Aorta (tissue), 5 donors: Measurements from ENCODE around the gene SLC22A9. TPM values are rescaled to one million over a fixed set of nuclear protein-coding genes. Genes with fewer than 3 reads are reported as not detected.
"Not testable (repeated sequence)": the region's sequence is repeated elsewhere in the genome, so short reads cannot be mapped to it uniquely, and the experiment has no call there.

ENCODE experiments used
- ATAC-seq: fragments of 200-7000 bp; cut with Tn5 transposase; one replicate; pipeline ENCODE4 v1.9.1; 2022; ENCODE audit warnings: moderate library complexity; ENCODE audit not compliant: low FRiP score
- DNase-seq, 2 donors: peaks; one replicate each; pipeline ENCODE4 v3.0.0-alpha.2; 2020
- H3K27ac ChIP-seq, 2 donors: one replicate each; pipeline ENCODE4 v1.5.1; 2013; ENCODE audit warnings: low read length in 2 of 2, mild to moderate bottlenecking in 2 of 2, moderate library complexity in 2 of 2, control low read depth in 1 of 2, inconsistent platforms in 1 of 2, low read depth in 1 of 2
- H3K27me3 ChIP-seq, 2 donors: one replicate each; pipeline ENCODE4 v1.6.1; 2013; ENCODE audit warnings: control low read depth in 1 of 2, low read length in 1 of 2, mild to moderate bottlenecking in 1 of 2, moderate library complexity in 1 of 2; ENCODE audit not compliant: insufficient read depth in 2 of 2, control insufficient read depth in 1 of 2
- H3K36me3 ChIP-seq, 2 donors: one replicate each; pipeline ENCODE4 v1.6.1; 2013; ENCODE audit warnings: control low read depth in 1 of 2, low read length in 1 of 2, mild to moderate bottlenecking in 1 of 2; ENCODE audit not compliant: insufficient read depth in 2 of 2, control insufficient read depth in 1 of 2
- H3K4me1 ChIP-seq, 2 donors: one replicate each; pipeline ENCODE4 v1.6.1; 2013; ENCODE audit warnings: low read length in 2 of 2, control low read depth in 1 of 2, mild to moderate bottlenecking in 1 of 2, moderate library complexity in 1 of 2; ENCODE audit not compliant: insufficient read depth in 2 of 2, control insufficient read depth in 1 of 2
- H3K4me3 ChIP-seq, 2 donors: one replicate each; pipeline ENCODE4 v1.5.1; 2013; ENCODE audit warnings: low read length in 2 of 2, control low read depth in 1 of 2, mild to moderate bottlenecking in 1 of 2
- H3K9me3 ChIP-seq: one replicate; pipeline ENCODE4 v1.6.1; 2013; ENCODE audit warnings: mild to moderate bottlenecking, low read length; ENCODE audit not compliant: control insufficient read depth
- WGBS, 2 donors: extraction: QIAGEN DNeasy Blood & Tissue Kit; methylation state at CpG; one replicate each; pipeline ENCODE4 v1.1.7; 2013; 5-methylcytosine and 5-hydroxymethylcytosine counted together
- intact Hi-C, 2 donors: fragments of 100-400 bp; cut with DNase I; formaldehyde crosslinking; loops; one replicate each; pipeline versions ENCODE4 v1.14.2 to v1.15.0; 2022
- long read RNA-seq, 2 donors: library from polyadenylated mRNA; unstranded; transcript quantifications; one replicate each; pipeline ENCODE4 v2.0.0, GENCODE V29; 2020 to 2021
- polyA plus RNA-seq, 2 donors: library from polyadenylated mRNA; stranded (reverse); fragments of 200-250 nt; gene quantifications; one replicate each; pipeline ENCODE4 v1.2.3, GENCODE V29; 2013
- total RNA-seq, 2 donors: library from RNA; stranded (reverse); fragmentation: NEBNext Ultra II Directional; extraction: Animal tissue kit (Norgen Biotek cat#: 25700); gene quantifications; one replicate each; pipeline ENCODE4 v1.2.1, GENCODE V29; 2021
- donor health status: healthy with polysubstance abuse.
- donor health status: Bipolar disorder and iron deficiency.
- donor health status: DM: no; HTN: no; CAD: no.
- donor health status: DM: no; HTN: no; CAD: no.
- donor health status: DM: yes; HTN: yes; CAD: no.

Gene SLC22A9
- total RNA-seq (not detected), polyA plus RNA-seq (not detected)
- long read RNA-seq, donor 1 = 0 reads
- long read RNA-seq, donor 2 = 0 reads

- Histone ChIP-seq H3K4me1 (no peaks in the 10 kb centered on the region), H3K27ac (no peak within 1 kb of the TSS), H3K9me3 (peaks cover 1% of the 10 kb centered on the region), H3K27me3 (no peaks in the 10 kb centered on the region), H3K4me3 (no peak within 1 kb of the TSS), H3K36me3 (no peaks in the 10 kb centered on the region)
- WGBS, 2 donors = 50 to 53% methylated on average over 10 of the region's 10 CpGs
- DNase-seq = no peak
- intact Hi-C loops = no loop called here
- ATAC-seq = no peak
Observed at GRCh38 chr11:63369165-63369970, at the start of gene SLC22A9. Gene SLC22A9, plus strand, starts transcription at chr11:63369785. Its CDS starts 272 bp downstream, at chr11:63370057.

GRCh38 chr11:63321723-63322122 is 47.9 kb upstream of the SLC22A9 start:
- Histone ChIP-seq H3K27me3 (no peaks in the 10 kb centered on the region), H3K4me3 (no peak overlapping the region), H3K27ac (no peak overlapping the region), H3K36me3 (no peaks in the 10 kb centered on the region), H3K9me3 (no peaks in the 10 kb centered on the region), H3K4me1 (no peaks in the 10 kb centered on the region)
- ATAC-seq (no peak), DNase-seq (no peak)
- intact Hi-C loops = no loop called here

GRCh38 chr11:63335089-63335488 is 34.5 kb upstream of the SLC22A9 start:
- H3K27me3 ChIP-seq, intact Hi-C loops, H3K9me3 ChIP-seq, H3K4me3 ChIP-seq, H3K36me3 ChIP-seq, ATAC-seq, H3K27ac ChIP-seq, DNase-seq, H3K4me1 ChIP-seq: not testable (repeated sequence)
- 66 to 72% methylated on average over 3 of the region's 3 CpGs for WGBS, 2 donors

- intact Hi-C loops = no loop called here
- H3K4me3 ChIP-seq = no peak overlapping the region
- H3K4me1 ChIP-seq = no peaks in the 10 kb centered on the region
- H3K27ac ChIP-seq = no peak overlapping the region
- H3K36me3 ChIP-seq = no peaks in the 10 kb centered on the region
- 89% methylated on average over 3 of the region's 3 CpGs for WGBS, 2 donors
- H3K27me3 ChIP-seq = no peaks in the 10 kb centered on the region
- ATAC-seq = no peak
- DNase-seq = no peak
- peaks cover 7% of the 10 kb centered on the region for H3K9me3 ChIP-seq
Observed at GRCh38 chr11:63337070-63337469, 32.5 kb upstream of the SLC22A9 start.

GRCh38 chr11:63343130-63343529 is 26.5 kb upstream of the SLC22A9 start:
- intact Hi-C loops = no loop called here
- Histone ChIP-seq H3K27ac (no peak overlapping the region), H3K36me3 (no peaks in the 10 kb centered on the region), H3K27me3 (no peaks in the 10 kb centered on the region), H3K9me3 (no peaks in the 10 kb centered on the region), H3K4me1 (no peaks in the 10 kb centered on the region), H3K4me3 (no peak overlapping the region)
- WGBS, 2 donors = 78 to 90% methylated on average over 1 of the region's 1 CpG
- DNase-seq (no peak), ATAC-seq (no peak)

GRCh38 chr11:63352144-63352543 is 17.4 kb upstream of the SLC22A9 start:
- ATAC-seq (no peak), DNase-seq (no peak)
- Histone ChIP-seq H3K27me3 (no peaks in the 10 kb centered on the region), H3K4me1 (no peaks in the 10 kb centered on the region), H3K36me3 (no peaks in the 10 kb centered on the region), H3K27ac (no peak overlapping the region), H3K4me3 (no peak overlapping the region), H3K9me3 (no peaks in the 10 kb centered on the region)
- intact Hi-C loops = no loop called here
- 75 to 76% methylated on average over 4 of the region's 4 CpGs for WGBS, 2 donors

GRCh38 chr11:63362196-63362793 is 7.3 kb upstream of the SLC22A9 start:
- no peak for DNase-seq
- ATAC-seq = no peak
- intact Hi-C loops = no loop called here
- Histone ChIP-seq H3K36me3 (no peaks in the 10 kb centered on the region), H3K27ac (no peak overlapping the region), H3K9me3 (no peaks in the 10 kb centered on the region), H3K27me3 (no peaks in the 10 kb centered on the region), H3K4me1 (no peaks in the 10 kb centered on the region), H3K4me3 (no peak overlapping the region)
- WGBS, 2 donors = 64 to 68% methylated on average over 1 of the region's 1 CpG

- no peak for ATAC-seq
- no peaks in the 10 kb centered on the region for H3K27me3 ChIP-seq
- intact Hi-C loops = no loop called here
- H3K9me3 ChIP-seq = peaks cover 1% of the 10 kb centered on the region
- DNase-seq = no peak
- H3K36me3 ChIP-seq = no peaks in the 10 kb centered on the region
- no peak overlapping the region for H3K27ac ChIP-seq
- no peak overlapping the region for H3K4me3 ChIP-seq
- H3K4me1 ChIP-seq = no peaks in the 10 kb centered on the region
- WGBS, 2 donors = 76 to 81% methylated on average over 7 of the region's 7 CpGs
Observed at GRCh38 chr11:63369971-63370588, 495 bp downstream of the SLC22A9 start.

GRCh38 chr11:63371396-63371795 is 1.8 kb downstream of the SLC22A9 start:
- H3K9me3 ChIP-seq = peaks cover 1% of the 10 kb centered on the region
- DNase-seq = no peak
- ATAC-seq = no peak
- no peaks in the 10 kb centered on the region for H3K4me1 ChIP-seq
- no peaks in the 10 kb centered on the region for H3K27me3 ChIP-seq
- WGBS, 2 donors = 74% methylated on average over 2 of the region's 2 CpGs
- H3K36me3 ChIP-seq = no peaks in the 10 kb centered on the region
- no peak overlapping the region for H3K4me3 ChIP-seq
- H3K27ac ChIP-seq = no peak overlapping the region
- intact Hi-C loops = no loop called here
